Ovary (tissue), 3 donors: ENCODE results near the gene ENTPD7.

Experiments used
- CTCF ChIP-seq, 3 donors: fragments of 450-650 bp in 2 of 3; fragments of 200-600 bp in 1 of 3; IDR thresholded peaks; one replicate each; pipeline versions ENCODE4 v1.5.1 to v1.8.0; 2016 to 2022; ENCODE audit warnings: antibody characterized with exemption in 3 of 3, mild to moderate bottlenecking in 1 of 3
- POLR2A ChIP-seq: fragments of 450-650 bp; IDR thresholded peaks from one replicate; pipeline ENCODE4 v1.6.1; 2017; ENCODE audit warnings: antibody characterized with exemption, mild to moderate bottlenecking, moderate library complexity
- donor health status: DM: no; HTN: no; CAD: no.

DNA sequence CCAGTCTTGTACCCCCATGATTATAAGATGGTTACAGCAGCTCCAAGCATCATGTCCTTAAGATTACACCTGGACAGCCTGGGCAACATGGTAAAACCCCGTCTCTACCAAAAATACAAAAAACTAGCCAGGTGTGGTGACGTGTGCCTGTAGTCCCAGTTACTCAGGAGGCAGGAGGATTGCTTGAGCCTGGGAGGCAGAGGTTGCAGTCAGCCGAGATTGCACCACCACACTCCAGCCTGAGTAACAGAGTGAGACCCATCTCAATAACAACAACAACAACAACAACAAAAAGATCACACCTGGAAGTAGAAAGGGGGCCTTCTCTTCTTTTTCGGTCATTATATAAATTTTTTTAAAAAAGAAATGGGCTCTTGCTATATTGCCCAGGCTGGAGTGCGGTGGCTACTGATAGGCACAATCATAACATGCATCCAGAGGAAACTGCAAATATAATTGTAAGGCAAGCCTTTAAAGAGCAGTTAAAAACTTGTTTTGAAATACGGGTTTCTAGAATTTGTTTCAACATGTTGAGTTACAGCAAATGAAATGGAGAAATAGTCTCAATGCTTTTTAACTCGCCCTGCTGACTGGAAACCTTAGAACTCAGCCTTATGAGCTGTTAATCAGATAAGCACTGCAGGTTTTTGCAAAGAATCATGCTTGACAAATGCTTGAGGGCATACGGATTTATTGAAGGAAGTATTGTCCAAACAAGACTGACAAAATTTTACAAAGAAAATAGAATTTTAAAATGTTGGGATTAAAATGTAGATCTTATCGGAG, 4.7 kb upstream of the ENTPD7 start:
- TF ChIP-seq POLR2A (no peak), CTCF (IDR thresholded peaks at IDR 0.05) (no peak)
